ENCODE measurements around the gene TIPIN.

- no peak for TF ChIP-seq CTCF (IDR thresholded peaks at IDR 0.05)
- no peak for TF ChIP-seq POLR2A (IDR thresholded peaks at IDR 0.05; ENCODE audit: low read depth)
These were observed 32.1 kb upstream of the TIPIN start for GRCh38 chr15:66388576-66388975.

Measured in esophagus muscularis mucosa (tissue), 3 donors.